B cell (primary cell): ENCODE results near the gene KIRREL3. TPM values are rescaled to one million over a fixed set of nuclear protein-coding genes. Genes with fewer than 3 reads are reported as not detected.

ENCODE experiments used
- ATAC-seq: fragments of 200-7000 bp; cut with Tn5 transposase; one replicate; pipeline ENCODE4 v1.10.0; 2021; ENCODE audit warnings: low read depth, mild to moderate bottlenecking, moderate number of reproducible peaks, moderate library complexity
- CTCF ChIA-PET: fragments of 350-600 bp; sonication (Branson Sonifier 250); formaldehyde crosslinking; loops from one replicate; lab custom pipeline; 2021; ENCODE audit warnings: antibody characterized with exemption, inconsistent platforms; lab: Charles Lee
- POLR2A ChIA-PET: fragments of 350-600 bp; sonication (Branson Sonifier 250); formaldehyde crosslinking; loops from one replicate; lab custom pipeline; 2021; ENCODE audit warnings: antibody characterized with exemption; lab: Charles Lee
- DNase-seq: peaks from one replicate; pipeline ENCODE4 v3.0.0; 2013
- H2AFZ ChIP-seq: 2 replicates; pipeline ENCODE4 v1.6.1; 2012; ENCODE audit warnings: mild to moderate bottlenecking, low read depth, low read length; ENCODE audit not compliant: insufficient read depth, poor library complexity, severe bottlenecking
- H3K27ac ChIP-seq, 2 donors: 1 replicate in 1 of 2; 2 replicates in 1 of 2; pipeline ENCODE4 v1.5.1; 2012 to 2013; ENCODE audit warnings: low read length in 2 of 2, mild to moderate bottlenecking in 2 of 2, moderate library complexity in 1 of 2
- H3K27me3 ChIP-seq, 4 experiments: fragments of 200-600 bp in 1 of 4; sonication (generic) in 1 of 4; replicated peaks in 1 of 4; 1 replicate in 2 of 4; 2 replicates in 2 of 4; pipeline versions ENCODE4 v1.6.1 to v1.7.0; 2013 to 2016; ENCODE audit warnings: low read length in 3 of 4, mild to moderate bottlenecking in 2 of 4, mixed read lengths in 1 of 4, moderate library complexity in 1 of 4; ENCODE audit not compliant: insufficient read depth in 4 of 4, control insufficient read depth in 3 of 4; ENCODE audit errors: control extremely low read depth in 1 of 4
- H3K36me3 ChIP-seq, 2 experiments: replicated peaks in 1 of 2; 1 replicate in 1 of 2; 2 replicates in 1 of 2; pipeline versions ENCODE4 v1.6.1 to v1.7.1; 2013; ENCODE audit warnings: low read length in 1 of 2; ENCODE audit not compliant: insufficient read depth in 2 of 2, control insufficient read depth in 1 of 2; ENCODE audit errors: control extremely low read depth in 1 of 2, extremely low read depth in 1 of 2
- H3K4me1 ChIP-seq, 2 donors: fragments of 200-600 bp in 1 of 2; sonication (generic) in 1 of 2; 1 replicate in 1 of 2; 2 replicates in 1 of 2; pipeline versions ENCODE4 v1.5.1 to v1.6.1; 2013 to 2017; ENCODE audit warnings: low read length in 2 of 2; ENCODE audit not compliant: control insufficient read depth in 2 of 2, insufficient read depth in 2 of 2
- H3K4me2 ChIP-seq: replicated peaks from 2 replicates; pipeline ENCODE3; 2012; ENCODE audit warnings: mild to moderate bottlenecking, low read depth, low read length; ENCODE audit not compliant: poor library complexity, severe bottlenecking
- H3K4me3 ChIP-seq, 5 experiments: fragments of 200-600 bp in 1 of 5; sonication (generic) in 1 of 5; 1 replicate in 3 of 5; 2 replicates in 2 of 5; pipeline versions ENCODE4 v1.5.1 to v1.7.0; 2011 to 2016; ENCODE audit warnings: low read length in 4 of 5, mild to moderate bottlenecking in 4 of 5, low read depth in 2 of 5, control low read depth in 1 of 5, moderate library complexity in 1 of 5; ENCODE audit not compliant: insufficient read depth in 1 of 5; ENCODE audit errors: control extremely low read depth in 1 of 5, extremely low read depth in 1 of 5
- H3K79me2 ChIP-seq: fragments of 200-600 bp; sonication (generic); one replicate; pipeline ENCODE4 v1.6.0; 2016; ENCODE audit warnings: low read length; ENCODE audit not compliant: control insufficient read depth, insufficient read depth
- H3K9ac ChIP-seq: fragments of 200-600 bp; sonication (generic); 2 replicates; pipeline ENCODE4 v1.6.1; 2017; ENCODE audit warnings: mild to moderate bottlenecking, low read length, moderate library complexity
- H3K9me3 ChIP-seq, 3 donors: one replicate each; pipeline versions ENCODE4 v1.6.1 to v1.7.1; 2013; ENCODE audit warnings: low read length in 2 of 3; ENCODE audit not compliant: control insufficient read depth in 2 of 3, insufficient read depth in 1 of 3; ENCODE audit errors: control extremely low read depth in 1 of 3
- H4K20me1 ChIP-seq: 2 replicates; pipeline ENCODE4 v1.6.0; 2012; ENCODE audit warnings: mild to moderate bottlenecking, low read length; ENCODE audit not compliant: insufficient read depth, control insufficient read depth, poor library complexity, severe bottlenecking
- H3K27ac Mint-ChIP-seq: one replicate; pipeline ENCODE4 v1.8.0; 2021; ENCODE audit warnings: mixed read lengths
- H3K27me3 Mint-ChIP-seq: one replicate; pipeline ENCODE4 v1.8.0; 2021; ENCODE audit warnings: mixed read lengths
- H3K4me1 Mint-ChIP-seq: one replicate; pipeline ENCODE4 v1.8.0; 2021; ENCODE audit warnings: mixed read lengths
- H3K4me3 Mint-ChIP-seq: one replicate; pipeline ENCODE4 v1.8.0; 2021; ENCODE audit warnings: mixed read lengths
- H3K9me3 Mint-ChIP-seq: one replicate; pipeline ENCODE4 v1.8.0; 2022; ENCODE audit warnings: mixed read lengths; ENCODE audit not compliant: insufficient read depth
- CTCF ChIP-seq: fragments of 200-600 bp; IDR thresholded peaks from one replicate; pipeline ENCODE4 v1.8.0; 2022; ENCODE audit warnings: antibody characterized with exemption, mild to moderate bottlenecking
- EZH2 ChIP-seq: IDR thresholded peaks from 2 replicates; pipeline ENCODE4 v1.6.1; 2012; ENCODE audit warnings: borderline replicate concordance, low read depth, mild to moderate bottlenecking, moderate library complexity, low read length; ENCODE audit not compliant: insufficient read depth, poor library complexity, severe bottlenecking
- WGBS: methylation state at CpG from one replicate; pipeline ENCODE4 v1.1.5; 2013; ENCODE audit warnings: missing lambda C conversion rate; ENCODE audit not compliant: insufficient coverage; 5-methylcytosine and 5-hydroxymethylcytosine counted together
- intact Hi-C: fragments of 100-400 bp; cut with micrococcal nuclease; formaldehyde crosslinking; loops from one replicate; pipeline ENCODE4 v1.10.0; 2022
- polyA plus RNA-seq: library from polyadenylated mRNA; depleted of rRNA; stranded (reverse); fragments of >200 nt; gene quantifications from 2 replicates; pipeline ENCODE4 v1.2.3, GENCODE V29; 2012
- total RNA-seq, 2 donors: library from RNA; stranded (reverse); fragments of 120-200 nt in 1 of 2; gene quantifications; 1 replicate in 1 of 2; 2 replicates in 1 of 2; pipeline versions ENCODE4 v1.2.3 to v1.2.4, GENCODE V29; 2013 to 2022

KIRREL3 gene
- total and polyA plus RNA-seq, 2 donors (not counting 1 experiment from before 2014, with no cell fraction given): not detected

GRCh38 chr11:126744699-126745098 is 255.9 kb downstream of the KIRREL3 start:
- 83% methylated on average over 1 of the region's 4 CpGs for WGBS
- no peak for ATAC-seq

DNA sequence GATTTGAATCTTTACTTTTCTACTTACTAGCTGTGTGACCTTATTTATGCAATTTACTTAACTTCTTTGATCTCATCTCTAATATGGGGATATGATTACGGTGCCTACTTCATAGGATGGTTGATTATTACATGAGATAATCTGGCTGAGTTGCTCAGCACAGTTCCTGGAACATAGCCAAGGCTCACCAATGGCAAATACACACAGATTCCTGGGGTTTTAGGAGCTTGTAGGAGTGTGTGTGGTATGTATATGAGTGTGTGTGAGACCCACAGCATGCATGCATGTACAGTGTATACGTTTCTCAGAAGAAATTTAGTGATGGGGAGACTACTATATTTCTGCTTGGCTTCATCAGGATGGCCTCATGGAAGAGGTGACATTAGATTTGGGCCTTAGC is 256.9 kb downstream of the KIRREL3 start:
- Histone ChIP-seq H3K27me3 (peaks cover 0 to 2% (median 0%) of the 10 kb centered on the region in 4 experiments), H3K4me1 (no peaks in the 10 kb centered on the region), H4K20me1 (no peaks in the 10 kb centered on the region), H3K4me3 (no peak overlapping the region), H3K9me3 (peaks cover 0 to 3% (median 0%) of the 10 kb centered on the region in 3 donors), H2AFZ (no peak overlapping the region), H3K9ac (no peak overlapping the region), H3K27ac (no peak overlapping the region), H3K79me2 (no peaks in the 10 kb centered on the region), H3K36me3 (no peaks in the 10 kb centered on the region), H3K4me2 (no peak overlapping the region)
- Mint-ChIP-seq H3K27ac (no peak overlapping the region), H3K4me1 (no peaks in the 10 kb centered on the region), H3K4me3 (no peak overlapping the region), H3K9me3 (peaks cover 2% of the 10 kb centered on the region), H3K27me3 (peaks cover 4% of the 10 kb centered on the region)
- DNase-seq: no peak
- no peak for TF ChIP-seq CTCF
- no peak for TF ChIP-seq EZH2
- ChIA-PET POLR2A (no interaction called here), CTCF (interaction anchor here (0.7 kb wide), 1 partner anchor 87 kb away, joined by 6 read pairs; no protein-coding TSS in a partner anchor)
- no peak for ATAC-seq
- WGBS: 55% methylated on average over 1 of the region's 2 CpGs
- intact Hi-C loops: no loop called here

More at GRCh38 chr11:126744699-126745098, 255.9 kb downstream of the KIRREL3 start:
- Mint-ChIP-seq H3K9me3 (peaks cover 2% of the 10 kb centered on the region), H3K27ac (no peak overlapping the region), H3K4me3 (no peak overlapping the region), H3K4me1 (no peaks in the 10 kb centered on the region), H3K27me3 (peaks cover 9% of the 10 kb centered on the region)
- Histone ChIP-seq H3K27me3 (peaks cover 0 to 6% (median 0%) of the 10 kb centered on the region in 4 experiments), H3K9me3 (peaks cover 0 to 3% (median 0%) of the 10 kb centered on the region in 3 donors), H3K4me2 (no peak overlapping the region), H3K4me1 (no peaks in the 10 kb centered on the region), H3K36me3 (no peaks in the 10 kb centered on the region), H2AFZ (no peak overlapping the region), H3K4me3 (no peak overlapping the region), H3K79me2 (no peaks in the 10 kb centered on the region), H3K27ac (no peak overlapping the region), H3K9ac (no peak overlapping the region), H4K20me1 (no peaks in the 10 kb centered on the region)
- CTCF ChIA-PET: no interaction called here
- POLR2A ChIA-PET: no interaction called here
- TF ChIP-seq CTCF (no peak), EZH2 (no peak)
- no peak for DNase-seq
- intact Hi-C loops: no loop called here
